K562 (cell line): ENCODE results near the gene GATM. TPM values are rescaled to one million over a fixed set of nuclear protein-coding genes. Genes with fewer than 3 reads are reported as not detected.

ENCODE experiments used
- CTCF ChIP-seq, 3 experiments: IDR thresholded peaks in 2 of 3; conservative IDR thresholded peaks in 1 of 3; 2 replicates each; pipeline ENCODE4 v1.5.1; 2011 to 2012; ENCODE audit warnings: low read length in 3 of 3, mild to moderate bottlenecking in 3 of 3, control low read depth in 2 of 3, improper control_type of control experiment in 1 of 3, inconsistent platforms in 1 of 3, low read depth in 1 of 3, mixed read lengths in 1 of 3, moderate library complexity in 1 of 3; ENCODE audit not compliant: insufficient read depth in 2 of 3
- E4F1 ChIP-seq: fragments of 250-450 bp; sonication (Bioruptor Pico); IDR thresholded peaks from 2 replicates; pipeline ENCODE4 v1.5.0; 2021; ENCODE audit warnings: mild to moderate bottlenecking, borderline replicate concordance
- HDAC1 ChIP-seq, 2 experiments: fragments of 450-650 bp; IDR thresholded peaks; 2 replicates each; pipeline ENCODE4 v1.6.1; 2016 to 2017; ENCODE audit warnings: inconsistent platforms in 1 of 2, mild to moderate bottlenecking in 1 of 2, moderate library complexity in 1 of 2
- NFIC ChIP-seq: fragments of 450-650 bp; IDR thresholded peaks from 2 replicates; pipeline ENCODE4 v1.6.1; 2017; ENCODE audit warnings: mild to moderate bottlenecking, inconsistent platforms
- ZNF184 ChIP-seq: sonication (generic); formaldehyde crosslinking; IDR thresholded peaks from 2 replicates; pipeline ENCODE4 v1.5.0; 2020; ENCODE audit warnings: missing genetic modification reagents
- polyA plus RNA-seq, 8 experiments: library from polyadenylated mRNA; depleted of rRNA in 4 of 8; stranded (reverse) in 5 of 8; unstranded in 3 of 8; fragments of >200 nt; fragmentation: Nextera tagmentation in 2 of 8; fragmentation: Illumina TruSeq in 1 of 8; extraction: Ambion mirVana in 2 of 8; extraction: Trizol in 1 of 8; gene quantifications; 2 replicates each; pipeline versions ENCODE4 v1.2.1 to v1.2.3, GENCODE V29; 2011 to 2014; ENCODE audit warnings: inconsistent platforms in 1 of 8, missing spikeins in 1 of 8
- total RNA-seq, 7 experiments: library from RNA; depleted of rRNA in 6 of 7; stranded (reverse); fragments of >200 nt in 6 of 7; fragmentation: Illumina TruSeq in 2 of 7; extraction: Trizol in 2 of 7; gene quantifications; 2 replicates each; pipeline versions ENCODE4 v1.2.1 to v1.2.3, GENCODE V29; 2011 to 2021; ENCODE audit warnings: low replicate concordance in 1 of 7
- TF ChIP-seq, protein P1 (sequence below), 2 experiments: fragments of 450-650 bp; IDR thresholded peaks; 2 replicates each; pipeline ENCODE4 v1.6.1; 2016; ENCODE audit warnings: mild to moderate bottlenecking in 2 of 2, borderline replicate concordance in 1 of 2, low read depth in 1 of 2, moderate library complexity in 1 of 2
- TF ChIP-seq, protein P2 (sequence below): sonication (generic); formaldehyde crosslinking; IDR thresholded peaks from 2 replicates; pipeline ENCODE4 v1.8.0; 2022; ENCODE audit warnings: missing genetic modification reagents, mild to moderate bottlenecking, moderate library complexity, borderline replicate concordance
- TF ChIP-seq, protein P3 (sequence below): fragments of 250-450 bp; sonication (Bioruptor Pico); IDR thresholded peaks from 2 replicates; pipeline ENCODE4 v1.5.0; 2022; ENCODE audit warnings: mild to moderate bottlenecking

GATM gene
- total and polyA plus RNA-seq, 9 of the 15 experiments (the other 6 are each of a cell fraction or from before 2014, with no cell fraction given) = 0.11 to 1.1 (median 0.65) TPM

DNA sequence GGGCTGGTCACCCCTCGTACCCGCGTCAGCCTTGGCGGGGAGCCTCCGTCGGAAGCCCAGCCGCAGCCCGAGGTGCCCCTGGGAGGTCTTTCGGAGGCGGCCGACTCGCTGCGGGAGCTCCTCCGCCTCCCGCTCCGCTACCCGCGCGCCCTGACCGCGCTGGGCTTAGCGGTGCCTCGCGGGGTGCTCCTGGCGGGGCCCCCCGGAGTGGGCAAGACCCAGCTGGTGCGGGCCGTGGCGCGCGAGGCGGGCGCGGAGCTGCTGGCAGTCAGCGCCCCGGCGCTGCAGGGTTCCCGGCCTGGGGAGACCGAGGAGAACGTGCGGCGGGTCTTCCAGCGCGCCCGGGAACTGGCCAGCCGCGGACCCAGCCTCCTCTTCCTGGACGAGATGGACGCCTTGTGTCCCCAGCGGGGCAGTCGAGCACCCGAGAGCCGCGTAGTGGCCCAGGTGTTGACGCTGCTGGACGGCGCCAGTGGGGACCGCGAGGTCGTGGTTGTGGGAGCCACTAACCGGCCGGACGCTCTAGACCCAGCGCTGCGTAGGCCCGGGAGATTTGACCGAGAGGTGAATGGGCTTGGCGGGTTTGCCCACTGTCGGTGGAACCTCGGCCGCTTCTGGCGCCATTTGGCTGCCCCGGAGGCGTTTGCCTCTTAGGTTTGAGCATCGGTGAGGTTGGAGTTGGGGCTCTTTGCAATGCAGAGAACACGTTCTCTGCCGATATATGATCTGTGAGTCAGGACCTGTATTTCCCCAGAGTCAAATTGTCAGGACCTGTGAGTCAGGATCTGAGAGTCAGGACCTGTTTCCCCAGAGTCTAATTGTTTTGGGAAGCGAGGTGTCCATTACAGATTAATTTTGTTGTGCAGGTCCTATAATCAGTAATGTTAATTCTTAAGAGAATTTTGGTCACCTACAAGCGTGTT, 24.9 kb upstream of the GATM start (continued):
- TF ChIP-seq E4F1 (CRISPR knock-in tag) (no peak), HDAC1 (IDR thresholded peaks at IDR 0.05) (peak in 1 of 2 experiments; percentile 17; a peak in 1 of 4 replicates), CTCF (IDR thresholded peaks at IDR 0.05 in 2 of 3, conservative IDR thresholded peaks at IDR 0.05 in 1 of 3; ENCODE audit: insufficient read depth in 2 of 3, low read depth in 1 of 3, low read length in 3 of 3) (0 out of 6 replicates have a peak, but pooled peaks of 1 of the 3 experiments have one; percentile 1), ZNF184 (CRISPR knock-in tag) (no peak), NFIC (peak; percentile 12; the same call in 1 of the 2 replicates)
- TF ChIP-seq, protein P1, sequence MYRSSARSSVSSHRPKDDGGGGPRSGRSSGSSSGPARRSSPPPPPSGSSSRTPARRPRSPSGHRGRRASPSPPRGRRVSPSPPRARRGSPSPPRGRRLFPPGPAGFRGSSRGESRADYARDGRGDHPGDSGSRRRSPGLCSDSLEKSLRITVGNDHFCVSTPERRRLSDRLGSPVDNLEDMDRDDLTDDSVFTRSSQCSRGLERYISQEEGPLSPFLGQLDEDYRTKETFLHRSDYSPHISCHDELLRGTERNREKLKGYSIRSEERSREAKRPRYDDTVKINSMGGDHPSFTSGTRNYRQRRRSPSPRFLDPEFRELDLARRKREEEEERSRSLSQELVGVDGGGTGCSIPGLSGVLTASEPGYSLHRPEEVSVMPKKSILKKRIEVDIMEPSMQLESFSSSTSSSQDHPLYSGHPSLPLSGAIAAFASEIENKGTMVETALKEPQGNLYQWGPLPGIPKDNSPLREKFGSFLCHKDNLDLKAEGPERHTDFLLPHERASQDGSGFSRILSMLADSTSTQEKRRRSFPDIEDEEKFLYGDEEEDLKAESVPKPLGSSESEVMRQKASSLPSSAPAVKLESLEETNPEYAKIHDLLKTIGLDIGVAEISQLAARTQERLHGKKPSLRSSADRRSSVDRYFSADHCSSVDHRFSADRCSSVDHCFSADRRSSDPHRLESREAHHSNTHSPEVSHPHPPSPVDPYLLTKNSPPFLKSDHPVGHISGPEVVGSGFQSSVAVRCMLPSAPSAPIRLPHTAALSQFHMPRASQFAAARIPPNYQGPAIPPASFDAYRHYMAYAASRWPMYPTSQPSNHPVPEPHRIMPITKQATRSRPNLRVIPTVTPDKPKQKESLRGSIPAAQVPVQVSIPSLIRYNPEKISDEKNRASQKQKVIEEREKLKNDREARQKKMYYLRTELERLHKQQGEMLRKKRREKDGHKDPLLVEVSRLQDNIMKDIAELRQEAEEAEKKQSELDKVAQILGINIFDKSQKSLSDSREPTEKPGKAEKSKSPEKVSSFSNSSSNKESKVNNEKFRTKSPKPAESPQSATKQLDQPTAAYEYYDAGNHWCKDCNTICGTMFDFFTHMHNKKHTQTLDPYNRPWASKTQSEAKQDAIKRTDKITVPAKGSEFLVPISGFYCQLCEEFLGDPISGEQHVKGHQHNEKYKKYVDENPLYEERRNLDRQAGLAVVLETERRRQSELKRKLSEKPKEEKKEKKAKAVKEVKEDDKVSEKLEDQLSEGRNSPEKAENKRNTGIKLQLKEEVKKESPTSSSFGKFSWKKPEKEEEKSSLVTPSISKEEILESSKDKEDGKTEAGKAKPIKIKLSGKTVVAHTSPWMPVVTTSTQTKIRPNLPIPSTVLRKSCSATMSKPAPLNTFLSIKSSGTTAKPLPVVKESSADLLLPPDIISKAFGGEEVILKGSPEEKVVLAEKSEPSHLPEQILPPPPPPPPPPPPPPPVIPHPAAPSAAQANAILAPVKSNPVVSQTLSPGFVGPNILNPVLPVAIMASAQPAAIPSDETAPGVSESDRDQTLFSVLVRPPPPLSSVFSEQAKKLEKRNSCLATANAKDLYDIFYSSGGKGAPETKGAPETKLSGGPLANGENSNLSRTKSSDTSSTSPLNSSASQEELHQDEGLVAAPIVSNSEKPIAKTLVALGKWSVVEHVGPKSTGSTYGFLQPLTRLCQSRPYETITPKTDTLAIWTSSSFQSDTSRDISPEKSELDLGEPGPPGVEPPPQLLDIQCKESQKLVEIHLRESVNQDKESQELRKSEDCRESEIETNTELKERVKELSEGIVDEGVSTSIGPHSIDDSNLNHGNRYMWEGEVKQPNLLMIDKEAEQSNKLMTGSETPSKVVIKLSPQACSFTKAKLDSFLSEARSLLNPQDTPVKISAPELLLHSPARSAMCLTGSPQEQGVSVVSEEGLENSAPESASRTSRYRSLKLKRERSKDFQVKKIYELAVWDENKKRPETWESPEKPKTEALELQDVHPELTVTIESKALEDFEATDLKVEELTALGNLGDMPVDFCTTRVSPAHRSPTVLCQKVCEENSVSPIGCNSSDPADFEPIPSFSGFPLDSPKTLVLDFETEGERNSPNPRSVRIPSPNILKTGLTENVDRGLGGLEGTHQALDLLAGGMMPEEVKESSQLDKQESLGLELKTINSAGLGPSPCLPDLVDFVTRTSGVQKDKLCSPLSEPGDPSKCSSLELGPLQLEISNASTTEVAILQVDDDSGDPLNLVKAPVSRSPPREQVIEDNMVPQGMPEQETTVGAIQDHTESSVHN (IDR thresholded peaks at IDR 0.05; ENCODE audit: borderline replicate concordance in 1 of 2, low read depth in 1 of 2) = no peak
- TF ChIP-seq, protein P2, sequence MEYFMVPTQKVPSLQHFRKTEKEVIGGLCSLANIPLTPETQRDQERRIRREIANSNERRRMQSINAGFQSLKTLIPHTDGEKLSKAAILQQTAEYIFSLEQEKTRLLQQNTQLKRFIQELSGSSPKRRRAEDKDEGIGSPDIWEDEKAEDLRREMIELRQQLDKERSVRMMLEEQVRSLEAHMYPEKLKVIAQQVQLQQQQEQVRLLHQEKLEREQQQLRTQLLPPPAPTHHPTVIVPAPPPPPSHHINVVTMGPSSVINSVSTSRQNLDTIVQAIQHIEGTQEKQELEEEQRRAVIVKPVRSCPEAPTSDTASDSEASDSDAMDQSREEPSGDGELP (CRISPR knock-in tag) = peak; percentile 22; the same call in 1 of the 2 replicates
- TF ChIP-seq, protein P3, sequence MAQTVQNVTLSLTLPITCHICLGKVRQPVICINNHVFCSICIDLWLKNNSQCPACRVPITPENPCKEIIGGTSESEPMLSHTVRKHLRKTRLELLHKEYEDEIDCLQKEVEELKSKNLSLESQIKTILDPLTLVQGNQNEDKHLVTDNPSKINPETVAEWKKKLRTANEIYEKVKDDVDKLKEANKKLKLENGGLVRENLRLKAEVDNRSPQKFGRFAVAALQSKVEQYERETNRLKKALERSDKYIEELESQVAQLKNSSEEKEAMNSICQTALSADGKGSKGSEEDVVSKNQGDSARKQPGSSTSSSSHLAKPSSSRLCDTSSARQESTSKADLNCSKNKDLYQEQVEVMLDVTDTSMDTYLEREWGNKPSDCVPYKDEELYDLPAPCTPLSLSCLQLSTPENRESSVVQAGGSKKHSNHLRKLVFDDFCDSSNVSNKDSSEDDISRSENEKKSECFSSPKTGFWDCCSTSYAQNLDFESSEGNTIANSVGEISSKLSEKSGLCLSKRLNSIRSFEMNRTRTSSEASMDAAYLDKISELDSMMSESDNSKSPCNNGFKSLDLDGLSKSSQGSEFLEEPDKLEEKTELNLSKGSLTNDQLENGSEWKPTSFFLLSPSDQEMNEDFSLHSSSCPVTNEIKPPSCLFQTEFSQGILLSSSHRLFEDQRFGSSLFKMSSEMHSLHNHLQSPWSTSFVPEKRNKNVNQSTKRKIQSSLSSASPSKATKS = no peak
